Measurements from ENCODE around the gene SDR9C7. TPM values are rescaled to one million over a fixed set of nuclear protein-coding genes. Genes with fewer than 3 reads are reported as not detected.
"Not testable (repeated sequence)": the region's sequence is repeated elsewhere in the genome, so short reads cannot be mapped to it uniquely, and the experiment has no call there.

Gene SDR9C7
- total RNA-seq, 1 donor from 2014 or later: not detected

GRCh38 chr12:56897844-56898361 is 36.3 kb downstream of the SDR9C7 start:
- Histone ChIP-seq H3K4me3 (ENCODE audit: low read depth, low read length) (no peak overlapping the region), H3K36me3 (ENCODE audit: control insufficient read depth, insufficient read depth, low read length) (no peaks in the 10 kb centered on the region), H3K27me3 (ENCODE audit: control insufficient read depth, insufficient read depth, low read length) (no peaks in the 10 kb centered on the region)
- no peak for TF ChIP-seq CTCF (IDR thresholded peaks at IDR 0.05; ENCODE audit: insufficient read depth, low read length, poor library complexity, severe bottlenecking)
- no peak for DNase-seq (ENCODE audit: low read depth)

DNA sequence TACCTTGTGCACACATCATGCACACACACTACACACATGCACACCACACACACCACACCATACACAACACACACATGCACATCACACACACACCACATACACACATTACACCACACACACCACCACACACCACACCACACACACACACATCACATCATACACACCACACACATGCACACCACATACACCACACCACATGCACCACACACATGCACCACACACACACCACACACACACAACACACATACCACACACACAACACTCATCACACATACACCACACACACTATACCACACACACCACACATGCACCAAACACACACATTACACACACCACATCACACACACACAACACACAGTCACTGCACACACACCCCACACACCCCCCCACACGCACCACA is 38.1 kb downstream of the SDR9C7 start:
- TF ChIP-seq CTCF (IDR thresholded peaks at IDR 0.05; ENCODE audit: insufficient read depth, low read length, poor library complexity, severe bottlenecking): no peak
- H3K36me3 ChIP-seq (ENCODE audit: control insufficient read depth, insufficient read depth, low read length): no peaks in the 10 kb centered on the region
- H3K4me3 ChIP-seq (ENCODE audit: low read depth, low read length): no peak overlapping the region
- DNase-seq (ENCODE audit: low read depth): no peak
- H3K27me3 ChIP-seq (ENCODE audit: control insufficient read depth, insufficient read depth, low read length): no peaks in the 10 kb centered on the region

DNA sequence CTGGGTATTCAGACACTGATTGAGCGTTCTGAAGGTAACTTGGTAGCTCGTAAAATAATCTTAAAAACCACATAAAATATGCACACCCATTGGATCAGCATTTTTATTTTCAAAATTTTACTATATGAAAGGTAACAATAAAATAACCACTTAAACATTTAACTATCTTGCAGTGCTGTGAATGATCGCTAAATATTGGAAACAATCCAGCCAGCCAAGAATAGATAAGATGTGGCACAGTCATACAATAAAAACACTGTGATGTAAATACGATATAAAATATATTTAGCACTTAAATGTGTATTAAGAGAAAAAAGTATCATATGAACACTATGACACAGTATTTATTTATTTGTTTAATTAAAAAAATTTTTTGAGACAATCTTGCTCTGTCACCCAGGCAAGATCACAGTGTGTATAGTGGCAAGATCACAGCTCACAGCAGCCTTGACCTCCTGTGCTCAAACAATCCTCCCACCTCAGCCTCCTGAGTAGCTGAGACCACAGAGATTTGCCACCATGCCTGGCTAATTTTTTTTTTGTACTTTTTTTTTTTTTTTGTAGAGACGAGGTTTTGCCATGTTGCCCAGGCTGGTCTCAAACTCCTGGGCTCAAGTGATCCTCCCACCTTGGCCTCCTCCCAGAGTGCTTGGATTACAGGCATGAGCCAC is 39.4 kb downstream of the SDR9C7 start:
- TF ChIP-seq CTCF (IDR thresholded peaks at IDR 0.05; ENCODE audit: insufficient read depth, low read length, poor library complexity, severe bottlenecking): no peak
- no peaks in the 10 kb centered on the region for H3K36me3 ChIP-seq (ENCODE audit: control insufficient read depth, insufficient read depth, low read length)
- DNase-seq (ENCODE audit: low read depth): no peak
- no peak overlapping the region for H3K4me3 ChIP-seq (ENCODE audit: low read depth, low read length)
- no peaks in the 10 kb centered on the region for H3K27me3 ChIP-seq (ENCODE audit: control insufficient read depth, insufficient read depth, low read length)

DNA sequence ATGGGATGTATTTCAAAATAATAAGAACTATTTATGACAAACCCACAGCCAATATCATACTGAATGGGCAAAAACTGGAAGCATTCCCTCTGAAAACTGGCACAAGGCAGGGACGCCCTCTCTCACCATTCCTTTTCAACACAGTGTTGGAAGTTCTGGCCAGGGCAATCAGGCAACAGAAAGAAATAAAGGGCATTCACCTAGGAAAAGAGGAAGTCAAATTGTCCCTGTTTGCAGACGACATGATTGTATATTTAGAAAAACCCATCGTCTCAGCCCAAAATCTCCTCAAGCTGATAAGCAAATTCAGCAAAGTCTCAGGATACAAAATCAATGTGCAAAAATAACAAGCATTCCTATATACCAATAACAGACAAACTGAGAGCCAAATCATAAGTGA is 42.3 kb downstream of the SDR9C7 start:
- H3K36me3 ChIP-seq (ENCODE audit: control insufficient read depth, insufficient read depth, low read length); H3K4me3 ChIP-seq (ENCODE audit: low read depth, low read length); H3K27me3 ChIP-seq (ENCODE audit: control insufficient read depth, insufficient read depth, low read length); DNase-seq (ENCODE audit: low read depth): not testable (repeated sequence)

DNA sequence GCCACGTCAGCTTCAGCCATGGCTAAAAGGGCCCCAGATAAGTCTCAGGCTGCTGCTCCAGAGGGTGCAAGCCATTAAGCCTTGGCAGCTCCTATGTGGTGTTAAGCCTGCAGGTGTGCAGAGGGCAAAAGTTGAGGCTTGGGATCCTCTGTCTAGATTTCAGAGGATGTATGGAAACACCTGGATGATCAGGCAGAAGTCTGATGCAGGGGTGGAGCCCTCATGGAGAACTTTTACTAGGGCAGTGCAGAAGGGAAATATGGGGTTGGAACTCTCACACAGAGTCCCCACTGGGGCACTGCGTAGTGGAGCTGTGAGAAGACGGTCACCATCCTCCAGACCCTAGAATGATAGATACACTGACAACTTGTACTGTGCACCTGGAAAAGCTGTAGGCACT is 47.9 kb downstream of the SDR9C7 start:
- DNase-seq (ENCODE audit: low read depth): no peak
- Histone ChIP-seq H3K36me3 (ENCODE audit: control insufficient read depth, insufficient read depth, low read length) (no peaks in the 10 kb centered on the region), H3K27me3 (ENCODE audit: control insufficient read depth, insufficient read depth, low read length) (no peaks in the 10 kb centered on the region), H3K4me3 (ENCODE audit: low read depth, low read length) (no peak overlapping the region)
- TF ChIP-seq CTCF (IDR thresholded peaks at IDR 0.05; ENCODE audit: insufficient read depth, low read length, poor library complexity, severe bottlenecking): no peak

DNA sequence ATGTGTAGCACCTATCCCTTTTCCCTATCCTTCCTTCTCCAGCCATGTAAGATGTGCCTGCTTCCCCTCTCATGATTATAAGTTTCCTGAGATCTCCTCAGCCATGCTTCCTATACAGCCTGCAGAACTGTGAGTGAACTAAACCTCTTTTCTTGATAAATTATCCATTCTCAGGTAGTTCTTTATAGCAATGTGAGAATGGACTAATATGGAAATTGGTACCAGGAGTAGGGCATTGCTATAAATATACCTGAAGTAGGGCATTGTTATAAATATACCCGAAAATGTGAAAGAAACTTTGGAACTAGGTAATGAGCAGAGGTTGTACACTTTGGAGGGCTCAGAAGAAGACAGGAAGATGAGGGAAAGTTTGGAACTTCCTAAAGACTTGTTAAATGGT is 48.9 kb downstream of the SDR9C7 start:
- no peaks in the 10 kb centered on the region for H3K36me3 ChIP-seq (ENCODE audit: control insufficient read depth, insufficient read depth, low read length)
- no peak overlapping the region for H3K4me3 ChIP-seq (ENCODE audit: low read depth, low read length)
- DNase-seq (ENCODE audit: low read depth): no peak
- H3K27me3 ChIP-seq (ENCODE audit: control insufficient read depth, insufficient read depth, low read length): no peaks in the 10 kb centered on the region
- TF ChIP-seq CTCF (IDR thresholded peaks at IDR 0.05; ENCODE audit: insufficient read depth, low read length, poor library complexity, severe bottlenecking): no peak

Measured in kidney epithelial cell (primary cell).